A549 (cell line): ENCODE results near the gene LIPE. TPM values are rescaled to one million over a fixed set of nuclear protein-coding genes. Genes with fewer than 3 reads are reported as not detected.

Source experiments
- ATAC-seq, 2 experiments: fragments of 200-7000 bp in 1 of 2; fragments of >200 bp in 1 of 2; cut with Nextera tagmentation in 1 of 2; cut with Tn5 transposase in 1 of 2; 3 replicates each; pipeline versions ENCODE4 v1.8.0 to v1.9.1; 2018 to 2020; ENCODE audit warnings: mild to moderate bottlenecking in 1 of 2, moderate library complexity in 1 of 2
- CTCF ChIA-PET: fragments of 300-600 bp; sonication (Branson Sonifier 250); formaldehyde crosslinking; extraction: SDS; loops from one replicate; lab custom pipeline; 2021; ENCODE audit warnings: antibody characterized with exemption, inconsistent platforms; lab: Yijun Ruan, JAX
- POLR2A ChIA-PET: fragments of 350-600 bp; formaldehyde crosslinking; extraction: SDS; loops from one replicate; lab custom pipeline; 2021; ENCODE audit warnings: antibody characterized with exemption, inconsistent platforms; lab: Yijun Ruan, JAX
- DNase-seq, 2 experiments: peaks; one replicate each; pipeline versions ENCODE4 v3.0.0 to v3.0.0-alpha.2; 2011 to 2016; ENCODE audit warnings: low read depth in 1 of 2, low spot score in 1 of 2
- FAIRE-seq: peaks from 2 replicates; lab custom pipeline; 2011; peaks lifted over from hg19 to GRCh38; lab: Jason Lieb, UNC
- H3K27ac ChIP-seq, 2 experiments: fragments of >200 bp; sonication (Bioruptor Twin); formaldehyde crosslinking; 3 replicates each; pipeline ENCODE4 v1.5.1; 2016 to 2017
- H3K4me1 ChIP-seq: fragments of >200 bp; sonication (Bioruptor Twin); formaldehyde crosslinking; 3 replicates; pipeline ENCODE4 v1.6.1; 2016
- H3K4me2 ChIP-seq: fragments of >200 bp; sonication (Bioruptor Twin); formaldehyde crosslinking; 3 replicates; pipeline ENCODE4 v1.6.1; 2016
- H3K4me3 ChIP-seq: fragments of >200 bp; sonication (Bioruptor Twin); formaldehyde crosslinking; 3 replicates; pipeline ENCODE4 v1.5.1; 2016
- H3K9me3 ChIP-seq: fragments of >200 bp; sonication (Bioruptor Twin); formaldehyde crosslinking; 3 replicates; pipeline ENCODE4 v1.6.1; 2016
- CBX2 ChIP-seq: fragments of 200-600 bp; sonication (generic); IDR thresholded peaks from 2 replicates; pipeline ENCODE4 v1.6.1; 2016; ENCODE audit warnings: low read depth, mild to moderate bottlenecking, borderline replicate concordance
- CBX8 ChIP-seq: fragments of 200-600 bp; sonication (generic); IDR thresholded peaks from 2 replicates; pipeline ENCODE4 v1.6.1; 2016
- CEBPB ChIP-seq, 2 experiments: fragments of >200 bp in 1 of 2; sonication (Bioruptor Twin) in 1 of 2; formaldehyde crosslinking in 1 of 2; IDR thresholded peaks; 2 replicates each; pipeline ENCODE4 v1.6.1; 2012 to 2016
- CHD2 ChIP-seq: fragments of 150-350 bp; IDR thresholded peaks from 2 replicates; pipeline ENCODE4 v1.6.1; 2014; ENCODE audit warnings: low read length; ENCODE audit not compliant: partially characterized antibody
- CHD4 ChIP-seq: fragments of 200-600 bp; sonication (generic); IDR thresholded peaks from 2 replicates; pipeline ENCODE4 v1.6.1; 2016; ENCODE audit warnings: antibody characterized with exemption, mild to moderate bottlenecking, borderline replicate concordance
- EHF ChIP-seq: fragments of 250-450 bp; sonication (Bioruptor Pico); IDR thresholded peaks from 2 replicates; pipeline ENCODE4 v1.5.0; 2020; ENCODE audit warnings: mild to moderate bottlenecking
- EP300 ChIP-seq, 2 experiments: fragments of >200 bp; sonication (Bioruptor Twin); formaldehyde crosslinking; IDR thresholded peaks; 2 replicates in 1 of 2; 3 replicates in 1 of 2; pipeline ENCODE4 v1.6.1; 2016 to 2017
- FOSB ChIP-seq: fragments of 250-450 bp; sonication (Bioruptor Pico); IDR thresholded peaks from 2 replicates; pipeline ENCODE4 v1.5.0; 2020; ENCODE audit warnings: mild to moderate bottlenecking, moderate library complexity
- FOSL2 ChIP-seq, 2 experiments: fragments of 450-650 bp in 1 of 2; fragments of >200 bp in 1 of 2; sonication (Bioruptor Twin) in 1 of 2; formaldehyde crosslinking; IDR thresholded peaks; 2 replicates each; pipeline versions ENCODE4 v1.5.0 to v1.6.1; 2016 to 2020; ENCODE audit warnings: mild to moderate bottlenecking in 1 of 2, moderate library complexity in 1 of 2
- FOXS1 ChIP-seq: fragments of 250-450 bp; sonication (Bioruptor Pico); IDR thresholded peaks from 2 replicates; pipeline ENCODE4 v1.5.0; 2020; ENCODE audit warnings: mild to moderate bottlenecking, moderate library complexity
- HOXA7 ChIP-seq: fragments of 250-450 bp; sonication (Bioruptor Pico); IDR thresholded peaks from 2 replicates; pipeline ENCODE4 v1.5.0; 2020; ENCODE audit warnings: mild to moderate bottlenecking, moderate library complexity
- NR3C1 ChIP-seq: fragments of >200 bp; sonication (Bioruptor Twin); formaldehyde crosslinking; IDR thresholded peaks from 3 replicates; pipeline ENCODE4 v1.6.1; 2017
- POLR2AphosphoS2 ChIP-seq: conservative IDR thresholded peaks from 2 replicates; pipeline ENCODE4 v1.6.1; 2012; ENCODE audit warnings: low read length, improper control_type of control experiment, inconsistent platforms
- RFX5 ChIP-seq: fragments of 450-650 bp; IDR thresholded peaks from 2 replicates; pipeline ENCODE4 v1.7.1; 2014; ENCODE audit warnings: antibody characterized with exemption, mild to moderate bottlenecking, moderate library complexity
- SMC3 ChIP-seq: fragments of >200 bp; sonication (Bioruptor Twin); formaldehyde crosslinking; IDR thresholded peaks from 3 replicates; pipeline ENCODE4 v1.6.1; 2018; ENCODE audit warnings: inconsistent platforms
- TFCP2L1 ChIP-seq: fragments of 250-450 bp; sonication (Bioruptor Pico); IDR thresholded peaks from 2 replicates; pipeline ENCODE4 v1.5.0; 2021; ENCODE audit warnings: mild to moderate bottlenecking
- ZNF302 ChIP-seq: fragments of 250-450 bp; sonication (Bioruptor Pico); IDR thresholded peaks from 2 replicates; pipeline ENCODE4 v1.9.0; 2021; ENCODE audit warnings: inconsistent platforms, mild to moderate bottlenecking, moderate library complexity
- WGBS: methylation state at CpG from one replicate; pipeline ENCODE4 v1.1.6; 2017; ENCODE audit errors: missing lambda C conversion rate; 5-methylcytosine and 5-hydroxymethylcytosine counted together
- polyA plus RNA-seq, 4 experiments: library from polyadenylated mRNA; depleted of rRNA in 3 of 4; stranded (reverse); fragments of >200 nt; fragmentation: RNase III in 1 of 4; extraction: RNeasy Plus Mini Kit Qiagen cat#74134 plus additional on column Dnase treatment in 1 of 4; gene quantifications; 2 replicates in 3 of 4; 3 replicates in 1 of 4; pipeline ENCODE4 v1.2.3, GENCODE V29; 2011 to 2017
- TF ChIP-seq, protein P1 (sequence below): IDR thresholded peaks from 2 replicates; pipeline ENCODE4 v1.6.1; 2012; ENCODE audit warnings: low read depth, borderline replicate concordance
- TF ChIP-seq, protein P2 (sequence below): fragments of 150-350 bp; IDR thresholded peaks from 2 replicates; pipeline ENCODE4 v1.6.1; 2014; ENCODE audit warnings: low read depth, mild to moderate bottlenecking, low read length
- TF ChIP-seq, protein P3 (sequence below): fragments of 250-450 bp; sonication (Bioruptor Pico); IDR thresholded peaks from 2 replicates; pipeline ENCODE4 v1.5.0; 2021; ENCODE audit warnings: mild to moderate bottlenecking, moderate library complexity, borderline replicate concordance
- TF ChIP-seq, protein P4 (sequence below): fragments of 250-450 bp; sonication (Bioruptor Pico); IDR thresholded peaks from 2 replicates; pipeline ENCODE4 v1.5.0; 2020; ENCODE audit warnings: low read depth, mild to moderate bottlenecking, moderate library complexity
- TF ChIP-seq, protein P5 (sequence below): IDR thresholded peaks from 2 replicates; pipeline ENCODE4 v1.6.1; 2012

LIPE gene
- polyA plus RNA-seq, 2 of the 4 experiments (the other 2 are of a cell fraction): 1.6 to 3.2 TPM

DNA sequence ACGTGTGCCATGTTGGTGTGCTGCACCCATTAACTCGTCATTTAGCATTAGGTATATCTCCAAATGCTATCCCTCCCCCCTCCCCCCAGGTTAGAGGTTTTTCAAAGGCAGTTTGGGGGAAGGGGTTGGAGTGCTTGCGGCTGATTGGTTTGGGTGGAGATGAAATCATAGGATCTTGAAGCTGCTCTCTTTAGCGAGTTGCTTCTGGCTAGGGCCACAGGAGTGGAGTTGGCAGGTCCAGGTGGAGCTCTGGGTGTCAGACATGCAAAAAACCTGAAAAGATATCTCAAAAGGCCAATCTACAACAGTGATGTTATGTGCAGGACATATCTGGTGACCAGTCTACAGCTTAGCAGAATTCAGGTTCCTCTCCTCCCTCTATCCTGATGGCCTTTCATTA lies 48.2 kb upstream of the LIPE start:
- ChIA-PET POLR2A (interaction anchor here (1.4 kb wide), 1 partner anchor 9 kb away, joined by 4 read pairs; no protein-coding TSS in a partner anchor), CTCF (interaction anchor here (1.2 to 8.1 kb wide), 7 partner anchors 9 to 54 kb away, joined by 3 to 92 read pairs (median 7); partner anchors contain the start of gene CXCL17)
- ATAC-seq (no peak), FAIRE-seq (no peak), DNase-seq (no peak)
- peaks cover 14% of the 10 kb centered on the region for H3K4me1 ChIP-seq
- no peak overlapping the region for H3K4me2 ChIP-seq
- H3K27ac ChIP-seq: no peak overlapping the region
- H3K4me3 ChIP-seq: no peak overlapping the region
- H3K9me3 ChIP-seq: no peaks in the 10 kb centered on the region
- 66% methylated on average over 4 of the region's 4 CpGs for WGBS
- TF ChIP-seq FOSL2 (IDR thresholded peaks at IDR 0.05) (no peak), FOSL2 (CRISPR knock-in tag; IDR thresholded peaks at IDR 0.05) (no peak), FOSB (CRISPR knock-in tag) (no peak), EP300 (IDR thresholded peaks at IDR 0.05) (no peak), CBX2 (no peak), SMC3 (no peak), POLR2AphosphoS2 (no peak), RFX5 (no peak), CBX8 (no peak), TFCP2L1 (CRISPR knock-in tag) (no peak), CHD4 (no peak), CEBPB (IDR thresholded peaks at IDR 0.05) (no peak), EHF (CRISPR knock-in tag) (no peak), FOXS1 (CRISPR knock-in tag) (no peak), CHD2 (no peak)
- TF ChIP-seq, protein P1, sequence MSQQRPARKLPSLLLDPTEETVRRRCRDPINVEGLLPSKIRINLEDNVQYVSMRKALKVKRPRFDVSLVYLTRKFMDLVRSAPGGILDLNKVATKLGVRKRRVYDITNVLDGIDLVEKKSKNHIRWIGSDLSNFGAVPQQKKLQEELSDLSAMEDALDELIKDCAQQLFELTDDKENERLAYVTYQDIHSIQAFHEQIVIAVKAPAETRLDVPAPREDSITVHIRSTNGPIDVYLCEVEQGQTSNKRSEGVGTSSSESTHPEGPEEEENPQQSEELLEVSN: no peak
- TF ChIP-seq, protein P2, sequence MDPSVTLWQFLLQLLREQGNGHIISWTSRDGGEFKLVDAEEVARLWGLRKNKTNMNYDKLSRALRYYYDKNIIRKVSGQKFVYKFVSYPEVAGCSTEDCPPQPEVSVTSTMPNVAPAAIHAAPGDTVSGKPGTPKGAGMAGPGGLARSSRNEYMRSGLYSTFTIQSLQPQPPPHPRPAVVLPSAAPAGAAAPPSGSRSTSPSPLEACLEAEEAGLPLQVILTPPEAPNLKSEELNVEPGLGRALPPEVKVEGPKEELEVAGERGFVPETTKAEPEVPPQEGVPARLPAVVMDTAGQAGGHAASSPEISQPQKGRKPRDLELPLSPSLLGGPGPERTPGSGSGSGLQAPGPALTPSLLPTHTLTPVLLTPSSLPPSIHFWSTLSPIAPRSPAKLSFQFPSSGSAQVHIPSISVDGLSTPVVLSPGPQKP: no peak
- TF ChIP-seq, protein P3, sequence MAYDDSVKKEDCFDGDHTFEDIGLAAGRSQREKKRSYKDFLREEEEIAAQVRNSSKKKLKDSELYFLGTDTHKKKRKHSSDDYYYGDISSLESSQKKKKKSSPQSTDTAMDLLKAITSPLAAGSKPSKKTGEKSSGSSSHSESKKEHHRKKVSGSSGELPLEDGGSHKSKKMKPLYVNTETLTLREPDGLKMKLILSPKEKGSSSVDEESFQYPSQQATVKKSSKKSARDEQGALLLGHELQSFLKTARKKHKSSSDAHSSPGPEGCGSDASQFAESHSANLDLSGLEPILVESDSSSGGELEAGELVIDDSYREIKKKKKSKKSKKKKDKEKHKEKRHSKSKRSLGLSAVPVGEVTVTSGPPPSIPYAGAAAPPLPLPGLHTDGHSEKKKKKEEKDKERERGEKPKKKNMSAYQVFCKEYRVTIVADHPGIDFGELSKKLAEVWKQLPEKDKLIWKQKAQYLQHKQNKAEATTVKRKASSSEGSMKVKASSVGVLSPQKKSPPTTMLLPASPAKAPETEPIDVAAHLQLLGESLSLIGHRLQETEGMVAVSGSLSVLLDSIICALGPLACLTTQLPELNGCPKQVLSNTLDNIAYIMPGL (CRISPR knock-in tag): no peak

DNA sequence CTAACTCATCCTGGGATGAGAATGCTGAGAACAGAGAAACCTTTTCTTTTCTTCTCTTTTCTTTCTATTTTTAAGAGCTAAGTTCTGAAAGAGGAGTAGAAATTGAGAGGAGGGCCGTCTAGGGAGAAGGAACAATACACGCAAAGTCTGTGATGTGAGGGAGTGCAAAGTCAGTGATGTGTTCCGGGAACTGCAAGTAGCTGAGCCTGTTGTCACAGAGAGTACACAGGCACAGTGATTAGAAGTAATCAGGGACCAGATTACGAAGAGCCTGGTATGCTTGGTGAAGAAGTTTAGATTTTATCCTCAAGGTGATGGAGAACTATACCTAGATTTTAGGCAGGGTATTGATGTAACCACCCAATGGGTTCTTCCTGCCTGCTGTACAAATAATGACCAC lies 47.6 kb upstream of the LIPE start:
- CTCF ChIA-PET: interaction anchor here (1.1 to 8.1 kb wide), 11 partner anchors 9 to 122 kb away, joined by 3 to 92 read pairs (median 8); partner anchors contain the start of gene CXCL17

More for the DNA sequence above, 47.6 kb upstream of the LIPE start:
- no peak for DNase-seq
- H3K4me1 ChIP-seq: peaks cover 12% of the 10 kb centered on the region
- no peak overlapping the region for H3K27ac ChIP-seq
- H3K9me3 ChIP-seq: no peaks in the 10 kb centered on the region
- 69% methylated on average over 4 of the region's 4 CpGs for WGBS
- H3K4me2 ChIP-seq: no peak overlapping the region
- ATAC-seq: no peak
- no peak for FAIRE-seq
- TF ChIP-seq HOXA7 (CRISPR knock-in tag): no peak
- TF ChIP-seq CBX2: no peak
- no peak for TF ChIP-seq NR3C1
- TF ChIP-seq ZNF302 (CRISPR knock-in tag): no peak
- TF ChIP-seq, protein P4, sequence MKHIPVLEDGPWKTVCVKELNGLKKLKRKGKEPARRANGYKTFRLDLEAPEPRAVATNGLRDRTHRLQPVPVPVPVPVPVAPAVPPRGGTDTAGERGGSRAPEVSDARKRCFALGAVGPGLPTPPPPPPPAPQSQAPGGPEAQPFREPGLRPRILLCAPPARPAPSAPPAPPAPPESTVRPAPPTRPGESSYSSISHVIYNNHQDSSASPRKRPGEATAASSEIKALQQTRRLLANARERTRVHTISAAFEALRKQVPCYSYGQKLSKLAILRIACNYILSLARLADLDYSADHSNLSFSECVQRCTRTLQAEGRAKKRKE (CRISPR knock-in tag): no peak
- TF ChIP-seq EP300 (IDR thresholded peaks at IDR 0.05): no peak
- TF ChIP-seq, protein P5, sequence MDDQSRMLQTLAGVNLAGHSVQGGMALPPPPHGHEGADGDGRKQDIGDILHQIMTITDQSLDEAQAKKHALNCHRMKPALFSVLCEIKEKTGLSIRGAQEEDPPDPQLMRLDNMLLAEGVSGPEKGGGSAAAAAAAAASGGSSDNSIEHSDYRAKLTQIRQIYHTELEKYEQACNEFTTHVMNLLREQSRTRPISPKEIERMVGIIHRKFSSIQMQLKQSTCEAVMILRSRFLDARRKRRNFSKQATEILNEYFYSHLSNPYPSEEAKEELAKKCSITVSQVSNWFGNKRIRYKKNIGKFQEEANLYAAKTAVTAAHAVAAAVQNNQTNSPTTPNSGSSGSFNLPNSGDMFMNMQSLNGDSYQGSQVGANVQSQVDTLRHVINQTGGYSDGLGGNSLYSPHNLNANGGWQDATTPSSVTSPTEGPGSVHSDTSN: no peak
- POLR2A ChIA-PET: interaction anchor here (0.7 to 1.4 kb wide), 2 partner anchors 8 to 36 kb away, joined by 3 to 4 read pairs; no protein-coding TSS in a partner anchor
- no peak overlapping the region for H3K4me3 ChIP-seq
